ENCODE results near the gene P3H3.

The P3H3 gene

DNA sequence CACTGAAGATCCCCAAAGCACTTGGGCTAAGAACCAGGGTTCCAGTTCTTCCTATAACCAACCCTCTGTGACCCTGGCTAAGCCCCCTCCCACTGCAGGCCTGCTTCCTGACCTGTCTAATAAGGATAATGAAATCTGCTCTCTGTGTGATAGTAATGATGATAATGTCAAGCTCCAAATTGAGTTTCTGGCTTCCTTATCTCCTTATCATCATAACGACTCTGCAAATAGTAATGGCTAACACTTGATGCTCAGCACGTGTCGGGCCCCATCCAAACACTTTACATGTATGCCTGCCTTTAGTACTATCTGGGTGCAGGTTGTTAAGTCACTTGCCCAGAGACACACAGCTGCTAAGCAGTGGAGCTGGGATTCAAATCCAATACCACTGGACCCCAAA, 11.6 kb upstream of the P3H3 start:
- Histone ChIP-seq H3K4me3 (ENCODE audit: low read depth, low read length) (no peak overlapping the region), H3K36me3 (no peaks in the 10 kb centered on the region)

DNA sequence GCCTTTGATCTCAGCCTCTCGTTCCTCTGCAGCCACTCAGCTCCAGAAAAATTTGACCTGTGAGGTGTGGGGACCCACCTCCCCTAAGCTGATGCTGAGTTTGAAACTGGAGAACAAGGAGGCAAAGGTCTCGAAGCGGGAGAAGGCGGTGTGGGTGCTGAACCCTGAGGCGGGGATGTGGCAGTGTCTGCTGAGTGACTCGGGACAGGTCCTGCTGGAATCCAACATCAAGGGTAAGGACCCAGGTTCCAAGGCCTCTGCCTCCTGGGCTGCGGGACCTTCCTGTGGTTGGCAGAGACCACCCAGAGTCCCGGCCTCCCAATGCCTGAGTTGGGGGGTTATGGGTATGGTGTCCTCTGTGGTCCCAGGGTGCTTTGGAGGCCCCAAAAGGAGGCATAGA, 11.1 kb upstream of the P3H3 start:
- no peak for DNase-seq
- H3K4me1 ChIP-seq = peaks cover 28% of the 10 kb centered on the region
- no peaks in the 10 kb centered on the region for H3K27me3 ChIP-seq
- no peaks in the 10 kb centered on the region for H3K36me3 ChIP-seq
- no peak overlapping the region for H3K4me3 ChIP-seq (ENCODE audit: low read depth, low read length)
- no peaks in the 10 kb centered on the region for H3K9me3 ChIP-seq
- TF ChIP-seq, protein P1, sequence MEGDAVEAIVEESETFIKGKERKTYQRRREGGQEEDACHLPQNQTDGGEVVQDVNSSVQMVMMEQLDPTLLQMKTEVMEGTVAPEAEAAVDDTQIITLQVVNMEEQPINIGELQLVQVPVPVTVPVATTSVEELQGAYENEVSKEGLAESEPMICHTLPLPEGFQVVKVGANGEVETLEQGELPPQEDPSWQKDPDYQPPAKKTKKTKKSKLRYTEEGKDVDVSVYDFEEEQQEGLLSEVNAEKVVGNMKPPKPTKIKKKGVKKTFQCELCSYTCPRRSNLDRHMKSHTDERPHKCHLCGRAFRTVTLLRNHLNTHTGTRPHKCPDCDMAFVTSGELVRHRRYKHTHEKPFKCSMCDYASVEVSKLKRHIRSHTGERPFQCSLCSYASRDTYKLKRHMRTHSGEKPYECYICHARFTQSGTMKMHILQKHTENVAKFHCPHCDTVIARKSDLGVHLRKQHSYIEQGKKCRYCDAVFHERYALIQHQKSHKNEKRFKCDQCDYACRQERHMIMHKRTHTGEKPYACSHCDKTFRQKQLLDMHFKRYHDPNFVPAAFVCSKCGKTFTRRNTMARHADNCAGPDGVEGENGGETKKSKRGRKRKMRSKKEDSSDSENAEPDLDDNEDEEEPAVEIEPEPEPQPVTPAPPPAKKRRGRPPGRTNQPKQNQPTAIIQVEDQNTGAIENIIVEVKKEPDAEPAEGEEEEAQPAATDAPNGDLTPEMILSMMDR (IDR thresholded peaks at IDR 0.05; ENCODE audit: low read depth, low read length) = no peak

More for the DNA sequence above, 11.6 kb upstream of the P3H3 start:
- H3K4me1 ChIP-seq = peaks cover 28% of the 10 kb centered on the region
- H3K27me3 ChIP-seq = no peaks in the 10 kb centered on the region
- DNase-seq = no peak
- TF ChIP-seq, protein P1 (IDR thresholded peaks at IDR 0.05; ENCODE audit: low read depth, low read length) = no peak
- no peaks in the 10 kb centered on the region for H3K9me3 ChIP-seq

DNA sequence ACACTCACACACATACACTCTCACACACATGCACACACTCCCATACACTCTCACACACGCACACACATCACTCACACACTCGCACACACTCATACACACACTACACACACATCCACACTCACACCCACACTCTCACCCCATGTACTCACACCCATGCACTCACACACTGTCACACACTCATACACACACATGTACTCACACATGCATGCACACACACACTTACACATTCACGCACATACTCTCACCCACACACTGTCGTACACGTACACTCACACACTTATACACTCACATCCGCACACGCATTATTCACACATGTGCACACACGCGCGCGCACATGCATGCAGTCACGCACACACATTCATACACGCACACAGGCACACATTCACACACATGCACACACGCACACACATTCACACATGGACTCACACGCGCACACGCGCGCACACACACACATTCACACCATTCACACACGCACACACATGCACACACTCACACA, 10.5 kb upstream of the P3H3 start:
- H3K4me1 ChIP-seq = peaks cover 28% of the 10 kb centered on the region
- no peak for DNase-seq
- no peaks in the 10 kb centered on the region for H3K36me3 ChIP-seq
- TF ChIP-seq, protein P1 (IDR thresholded peaks at IDR 0.05; ENCODE audit: low read depth, low read length) = no peak
- no peaks in the 10 kb centered on the region for H3K9me3 ChIP-seq
- H3K27me3 ChIP-seq = no peaks in the 10 kb centered on the region
- no peak overlapping the region for H3K4me3 ChIP-seq (ENCODE audit: low read depth, low read length)

DNA sequence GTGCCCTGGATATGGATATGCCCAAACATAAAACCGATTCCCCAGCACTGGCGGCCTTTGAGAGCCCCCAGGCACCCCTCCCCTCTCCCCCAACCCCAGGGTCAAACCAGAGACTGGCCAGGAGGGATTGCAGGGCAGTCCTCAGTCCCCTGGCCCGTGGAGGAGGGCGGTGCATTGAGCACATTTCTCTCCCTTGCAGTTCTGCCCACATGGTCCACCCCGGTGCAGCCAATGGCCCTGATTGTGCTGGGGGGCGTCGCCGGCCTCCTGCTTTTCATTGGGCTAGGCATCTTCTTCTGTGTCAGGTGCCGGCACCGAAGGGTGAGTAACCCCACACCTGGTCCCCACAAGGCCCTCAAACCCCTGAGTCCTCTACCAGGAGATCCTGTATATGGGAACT, 10.0 kb upstream of the P3H3 start:
- no peak for DNase-seq
- Histone ChIP-seq H3K27me3 (no peaks in the 10 kb centered on the region), H3K4me3 (ENCODE audit: low read depth, low read length) (no peak overlapping the region), H3K36me3 (no peaks in the 10 kb centered on the region), H3K9me3 (no peaks in the 10 kb centered on the region), H3K4me1 (peaks cover 28% of the 10 kb centered on the region)
- TF ChIP-seq, protein P1 (IDR thresholded peaks at IDR 0.05; ENCODE audit: low read depth, low read length) = no peak

DNA sequence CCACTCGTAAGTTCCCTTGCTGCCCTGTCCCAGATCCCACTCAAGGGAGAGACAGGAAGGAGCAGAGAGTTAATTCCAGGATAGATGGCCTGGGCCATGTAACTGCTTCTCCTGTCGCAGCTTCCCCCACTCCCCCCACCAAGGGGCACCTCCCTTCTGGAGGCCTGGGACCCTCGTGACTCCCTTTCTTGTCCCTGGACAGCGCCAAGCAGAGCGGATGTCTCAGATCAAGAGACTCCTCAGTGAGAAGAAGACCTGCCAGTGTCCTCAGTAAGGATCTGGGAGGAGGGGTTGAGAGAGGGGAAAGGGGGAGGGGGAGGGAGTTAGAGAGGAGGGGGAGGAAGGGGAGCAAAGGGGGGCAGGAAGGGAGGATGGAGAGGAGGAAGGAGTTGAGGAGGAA, 9.6 kb upstream of the P3H3 start:
- TF ChIP-seq, protein P1 (IDR thresholded peaks at IDR 0.05; ENCODE audit: low read depth, low read length) = no peak
- no peak overlapping the region for H3K4me3 ChIP-seq (ENCODE audit: low read depth, low read length)
- no peak for DNase-seq
- H3K27me3 ChIP-seq = no peaks in the 10 kb centered on the region
- no peaks in the 10 kb centered on the region for H3K36me3 ChIP-seq
- no peaks in the 10 kb centered on the region for H3K9me3 ChIP-seq
- H3K4me1 ChIP-seq = peaks cover 28% of the 10 kb centered on the region

DNA sequence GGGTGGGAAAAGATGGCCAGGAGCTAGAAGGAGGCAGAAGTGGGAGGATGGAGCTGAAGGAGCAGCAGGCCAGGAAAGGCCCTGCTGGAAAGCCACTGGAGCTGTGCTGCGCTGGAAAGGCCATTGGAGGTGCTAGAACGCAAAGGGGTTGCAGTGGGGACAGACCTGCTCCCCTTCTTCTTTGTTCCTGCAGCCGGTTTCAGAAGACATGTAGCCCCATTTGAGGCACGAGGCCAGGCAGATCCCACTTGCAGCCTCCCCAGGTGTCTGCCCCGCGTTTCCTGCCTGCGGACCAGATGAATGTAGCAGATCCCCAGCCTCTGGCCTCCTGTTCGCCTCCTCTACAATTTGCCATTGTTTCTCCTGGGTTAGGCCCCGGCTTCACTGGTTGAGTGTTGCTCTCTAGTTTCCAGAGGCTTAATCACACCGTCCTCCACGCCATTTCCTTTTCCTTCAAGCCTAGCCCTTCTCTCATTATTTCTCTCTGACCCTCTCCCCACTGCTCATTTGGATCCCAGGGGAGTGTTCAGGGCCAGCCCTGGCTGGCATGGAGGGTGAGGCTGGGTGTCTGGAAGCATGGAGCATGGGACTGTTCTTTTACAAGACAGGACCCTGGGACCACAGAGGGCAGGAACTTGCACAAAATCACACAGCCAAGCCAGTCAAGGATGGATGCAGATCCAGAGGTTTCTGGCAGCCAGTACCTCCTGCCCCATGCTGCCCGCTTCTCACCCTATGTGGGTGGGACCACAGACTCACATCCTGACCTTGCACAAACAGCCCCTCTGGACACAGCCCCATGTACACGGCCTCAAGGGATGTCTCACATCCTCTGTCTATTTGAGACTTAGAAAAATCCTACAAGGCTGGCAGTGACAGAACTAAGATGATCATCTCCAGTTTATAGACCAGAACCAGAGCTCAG, 8.8 kb upstream of the P3H3 start:
- no peaks in the 10 kb centered on the region for H3K27me3 ChIP-seq
- TF ChIP-seq, protein P1 (IDR thresholded peaks at IDR 0.05; ENCODE audit: low read depth, low read length) = no peak
- H3K4me1 ChIP-seq = peaks cover 28% of the 10 kb centered on the region
- H3K36me3 ChIP-seq = no peaks in the 10 kb centered on the region
- no peaks in the 10 kb centered on the region for H3K9me3 ChIP-seq
- DNase-seq = no peak
- H3K4me3 ChIP-seq (ENCODE audit: low read depth, low read length) = no peak overlapping the region

All from BE2C (cell line).